OCI-LY3 (cell line): ENCODE data around the gene TSPAN31.

ENCODE experiments used
- CTCF ChIP-seq: fragments of 200-600, 300-600 bp; sonication (generic); IDR thresholded peaks from 2 replicates; pipeline ENCODE4 v1.5.1; 2014; ENCODE audit warnings: antibody characterized with exemption, low read length, low read depth
- EZH2phosphoT487 ChIP-seq: fragments of 200-600 bp; shearing (Covaris generic); IDR thresholded peaks from 2 replicates; pipeline ENCODE4 v1.6.1; 2018; ENCODE audit warnings: antibody characterized with exemption, mixed run types, low read depth

GRCh38 chr12:57749061-57749460 lies 4.2 kb downstream of the TSPAN31 start:
- TF ChIP-seq CTCF (no peak), EZH2phosphoT487 (no peak)
